GM23248 (cell line): Measurements from ENCODE around the gene CSTPP1.

Source experiments
- EZH2 ChIP-seq: fragments of 200-600 bp; sonication (generic); IDR thresholded peaks from 2 replicates; pipeline ENCODE4 v1.6.1; 2018; ENCODE audit warnings: antibody characterized with exemption, mild to moderate bottlenecking; ENCODE audit not compliant: insufficient read depth, poor library complexity, severe bottlenecking
- EZH2phosphoT487 ChIP-seq: fragments of 200-600 bp; sonication (generic); IDR thresholded peaks from 2 replicates; pipeline ENCODE4 v1.6.1; 2018; ENCODE audit warnings: antibody characterized with exemption, moderate library complexity, mild to moderate bottlenecking, low read depth; ENCODE audit not compliant: insufficient read depth

DNA sequence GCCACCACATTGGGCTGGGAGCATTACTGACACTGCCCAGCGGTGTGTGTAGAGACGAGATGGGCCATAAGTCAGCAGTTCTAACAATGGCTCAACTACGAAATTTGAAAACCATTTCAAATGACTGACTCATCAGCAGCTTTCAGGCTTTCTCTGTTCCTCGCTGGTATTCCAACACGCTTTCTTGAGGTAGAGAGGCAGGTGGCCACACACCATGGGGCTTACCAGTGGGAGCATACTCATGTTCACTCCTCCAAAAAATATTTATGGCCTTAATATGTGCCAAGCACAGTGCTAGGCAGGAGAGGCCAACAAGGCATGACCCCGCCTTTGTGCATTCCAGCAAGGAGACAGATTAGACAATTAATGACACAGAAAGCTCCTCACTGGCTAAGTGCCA is 219.8 kb downstream of the CSTPP1 start:
- TF ChIP-seq EZH2 (no peak), EZH2phosphoT487 (no peak)
